Activated CD8-positive, alpha-beta memory T cell treated with anti-CD3 and anti-CD28 coated beads for 24 hours (primary cell): ENCODE measurements around the gene EYA4.

ENCODE experiments used
- DNase-seq: peaks from one replicate; pipeline ENCODE4 v3.0.0-alpha.2; 2020

Gene EYA4

GRCh38 chr6:133289733-133290306 is 48.7 kb downstream of the EYA4 start:
- DNase-seq: no peak

DNA sequence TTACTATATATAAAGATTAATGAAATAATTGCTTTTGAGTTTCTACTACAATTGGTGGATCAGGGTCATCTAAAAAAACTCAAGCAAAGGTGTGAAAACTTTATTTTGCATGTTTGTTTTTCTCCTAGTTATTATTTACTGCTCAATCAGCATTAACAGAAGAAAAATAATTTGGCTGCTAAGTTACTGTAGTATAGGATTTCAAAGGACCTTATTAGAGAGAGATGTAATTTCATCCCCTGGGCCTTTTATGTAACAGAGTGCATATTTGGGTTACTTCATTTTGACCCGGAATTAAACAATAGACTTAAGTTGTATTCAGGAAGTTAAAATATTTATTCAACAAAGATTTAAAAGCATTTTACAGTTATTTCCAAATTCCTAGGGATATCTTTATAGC is 49.8 kb downstream of the EYA4 start:
- DNase-seq: no peak

DNA sequence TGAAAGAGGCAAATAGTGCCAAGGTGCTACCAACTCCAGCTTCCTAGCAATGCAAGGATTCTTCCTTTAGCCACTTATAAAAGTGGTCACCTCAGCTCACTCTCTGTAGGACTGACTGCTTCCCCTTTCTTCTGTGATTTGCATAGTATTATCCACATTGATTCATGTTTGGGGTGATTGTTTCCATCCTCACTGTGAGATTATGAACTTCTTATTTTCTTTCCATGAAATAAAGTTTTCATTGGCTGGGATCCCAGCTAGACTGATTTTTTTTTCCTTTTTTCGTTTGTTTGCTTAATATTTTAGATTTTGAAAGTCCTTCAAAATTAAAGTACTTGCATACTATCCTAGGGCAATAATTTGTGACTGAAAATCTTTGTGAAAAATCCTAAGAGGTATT is 50.5 kb downstream of the EYA4 start:
- DNase-seq: no peak

GRCh38 chr6:133297657-133298056 is 56.5 kb downstream of the EYA4 start:
- DNase-seq: no peak

GRCh38 chr6:133298335-133298734 is 57.2 kb downstream of the EYA4 start:
- no peak for DNase-seq

DNA sequence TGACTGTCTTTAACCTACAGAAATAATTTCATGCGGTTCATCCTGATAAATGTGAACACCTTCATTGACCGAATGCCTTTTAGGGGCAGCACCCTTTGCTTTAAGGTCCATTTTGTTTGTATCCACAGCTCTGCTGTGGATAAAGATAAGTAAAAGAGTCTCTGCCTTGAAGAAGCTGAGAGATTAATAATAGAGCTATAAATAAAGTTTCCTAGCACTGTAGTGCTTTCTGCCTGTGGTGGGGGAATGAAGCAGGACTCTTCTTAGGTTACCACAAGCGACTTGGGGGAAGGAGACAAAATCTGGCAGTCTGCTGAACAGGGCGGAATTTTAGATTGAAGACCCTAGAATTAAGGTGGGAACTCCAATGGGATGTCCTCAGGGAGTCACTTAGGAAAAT is 57.6 kb downstream of the EYA4 start:
- no peak for DNase-seq

- DNase-seq: no peak
Measured at GRCh38 chr6:133300896-133301295, 59.7 kb downstream of the EYA4 start.

DNA sequence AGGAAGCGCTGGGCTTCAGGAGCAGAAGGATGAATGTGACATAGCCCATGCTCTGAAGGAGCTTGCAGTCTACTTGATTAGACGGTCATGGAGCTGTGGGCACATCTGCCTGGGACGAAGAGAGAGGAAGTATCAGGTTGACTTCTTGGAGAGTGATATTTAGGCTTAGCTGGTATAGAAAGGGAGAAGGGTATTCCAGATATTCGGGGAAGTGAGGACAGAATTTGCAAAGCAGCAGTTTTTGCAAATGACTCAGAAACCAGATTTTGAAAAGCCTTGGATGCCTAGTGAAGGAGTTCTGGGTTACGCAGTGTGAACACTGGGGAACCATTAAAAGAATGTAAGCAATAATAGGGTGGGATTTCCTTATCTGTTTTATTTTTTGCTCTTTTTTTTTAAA is 60.7 kb downstream of the EYA4 start:
- DNase-seq: no peak

DNA sequence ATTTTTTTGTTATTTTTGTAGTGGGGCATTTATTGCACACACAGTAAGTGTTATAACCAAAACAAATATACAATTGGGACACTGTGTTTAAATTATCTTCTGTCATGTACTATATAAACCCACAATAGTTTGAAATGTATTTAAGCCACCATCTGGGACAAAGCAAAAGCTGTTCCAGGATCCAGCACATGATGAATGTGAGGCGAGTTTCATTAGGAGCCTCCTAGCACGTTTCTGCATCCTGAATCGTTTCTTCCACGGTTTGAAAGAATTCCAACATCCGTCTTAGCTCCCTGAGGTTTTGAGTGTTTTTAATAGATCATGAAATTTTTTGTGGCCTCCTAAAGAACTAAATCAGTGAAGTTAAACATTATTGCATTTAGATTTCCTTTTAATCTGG is 65.8 kb downstream of the EYA4 start:
- DNase-seq: no peak

GRCh38 chr6:133309579-133309978 is 68.4 kb downstream of the EYA4 start:
- no peak for DNase-seq

GRCh38 chr6:133312006-133312405 is 70.8 kb downstream of the EYA4 start:
- DNase-seq: no peak

DNA sequence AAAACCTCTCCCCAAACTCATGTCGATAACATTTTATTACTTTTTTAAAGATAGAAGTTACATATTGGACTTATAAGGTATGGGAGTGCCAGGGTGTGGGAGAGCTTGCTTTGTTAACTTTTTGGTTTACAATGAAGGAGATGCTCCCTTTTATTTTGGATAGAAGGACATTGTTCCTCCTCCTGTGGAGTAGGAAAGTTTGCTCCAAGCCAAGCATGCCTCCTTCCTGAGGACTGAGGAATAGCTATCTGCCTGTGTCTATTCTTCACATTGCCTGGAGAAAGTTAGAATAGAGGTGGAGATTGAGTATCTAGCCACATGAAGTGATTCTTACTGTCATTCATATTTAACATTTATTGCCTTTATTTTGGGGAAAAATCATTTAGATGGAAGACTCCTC is 71.9 kb downstream of the EYA4 start:
- no peak for DNase-seq

GRCh38 chr6:133314947-133315346 is 73.8 kb downstream of the EYA4 start:
- DNase-seq: no peak

- DNase-seq: no peak
Measured at GRCh38 chr6:133315811-133316210, 74.7 kb downstream of the EYA4 start.

- no peak for DNase-seq
Measured at GRCh38 chr6:133317704-133318103, 76.5 kb downstream of the EYA4 start.

DNA sequence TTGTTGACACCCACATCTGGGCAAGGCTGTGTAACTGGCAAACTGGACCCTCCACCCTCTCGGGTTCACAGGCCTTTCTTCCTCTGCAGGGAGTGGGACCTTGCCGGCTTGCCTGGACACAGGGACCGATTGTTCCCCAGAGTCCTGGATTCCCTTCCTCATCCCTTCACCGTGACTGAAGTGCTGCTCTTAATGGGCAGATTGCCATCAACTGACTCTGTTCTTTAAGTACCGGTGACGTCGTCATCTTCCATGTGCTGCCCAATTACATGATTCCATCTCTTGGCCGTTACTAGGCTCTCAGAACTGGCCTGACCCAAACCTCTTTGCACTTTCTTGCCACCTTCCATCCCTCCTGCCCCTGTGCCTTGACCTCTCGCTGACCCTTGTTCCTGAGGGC is 85.4 kb downstream of the EYA4 start:
- DNase-seq: no peak

- DNase-seq: no peak
Measured at GRCh38 chr6:133333852-133334251, 92.7 kb downstream of the EYA4 start.

DNA sequence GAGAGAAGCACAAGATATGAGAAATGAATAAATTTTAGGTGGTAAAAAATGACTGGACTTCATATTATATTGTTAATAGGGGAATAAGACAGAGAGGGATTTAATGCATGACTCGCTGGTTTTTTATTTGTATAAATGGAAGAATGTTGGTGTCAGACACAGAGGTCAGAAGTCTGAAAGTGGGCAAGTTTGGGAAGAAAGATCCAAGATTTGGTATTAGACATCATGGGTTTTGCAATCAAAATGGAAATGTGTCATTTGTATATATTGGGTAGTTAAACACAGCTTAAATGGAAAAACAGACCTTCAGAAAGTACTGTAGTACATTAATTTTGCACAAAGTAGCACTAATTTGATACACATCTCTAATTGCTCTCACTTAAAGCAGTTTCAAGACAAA is 96.2 kb downstream of the EYA4 start:
- DNase-seq: no peak

- DNase-seq: no peak
Measured at GRCh38 chr6:133339543-133340384, 98.6 kb downstream of the EYA4 start.

DNA sequence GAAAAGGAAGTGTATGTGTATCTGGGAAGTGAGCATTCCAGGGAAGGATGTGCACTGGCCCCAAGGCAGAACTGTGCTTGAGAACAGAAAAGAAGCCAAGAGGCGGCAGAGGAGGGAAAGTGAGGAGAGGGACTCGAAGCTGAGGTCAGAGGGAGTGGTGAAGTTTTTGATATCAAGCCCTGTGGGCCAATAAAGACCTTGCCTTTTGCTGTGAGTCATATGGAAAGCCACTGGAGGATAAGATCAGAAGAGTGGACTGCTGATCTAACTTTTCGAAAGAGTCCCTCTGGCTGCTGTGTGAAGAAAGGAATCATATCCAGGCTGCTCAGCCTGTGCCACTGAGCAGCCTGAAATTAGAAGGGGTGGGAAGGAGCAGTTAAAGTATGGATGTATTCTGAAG is 99.4 kb downstream of the EYA4 start:
- no peak for DNase-seq

GRCh38 chr6:133341607-133342158 is 100.5 kb downstream of the EYA4 start:
- DNase-seq: no peak

- no peak for DNase-seq
Measured at GRCh38 chr6:133343220-133343619, 102.1 kb downstream of the EYA4 start.

DNA sequence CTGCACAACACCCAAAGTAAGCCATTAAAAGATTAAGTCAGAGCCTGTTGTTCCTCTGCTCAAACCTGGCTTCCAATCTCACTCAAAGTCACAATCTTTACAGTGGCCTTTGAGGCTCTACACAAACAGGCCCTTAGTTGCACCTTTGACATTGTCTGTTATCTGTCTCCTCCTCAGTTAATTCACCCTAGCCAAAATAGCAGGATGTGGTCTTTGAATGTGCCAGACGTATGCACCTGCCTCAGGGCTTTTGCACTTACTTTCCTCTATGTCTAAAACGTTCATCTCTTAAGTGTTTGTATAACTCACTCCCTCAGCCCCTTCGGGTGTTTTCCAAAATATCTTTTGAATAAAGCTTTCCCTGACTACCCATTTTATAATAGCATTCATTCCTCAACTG is 107.7 kb downstream of the EYA4 start:
- DNase-seq: no peak

DNA sequence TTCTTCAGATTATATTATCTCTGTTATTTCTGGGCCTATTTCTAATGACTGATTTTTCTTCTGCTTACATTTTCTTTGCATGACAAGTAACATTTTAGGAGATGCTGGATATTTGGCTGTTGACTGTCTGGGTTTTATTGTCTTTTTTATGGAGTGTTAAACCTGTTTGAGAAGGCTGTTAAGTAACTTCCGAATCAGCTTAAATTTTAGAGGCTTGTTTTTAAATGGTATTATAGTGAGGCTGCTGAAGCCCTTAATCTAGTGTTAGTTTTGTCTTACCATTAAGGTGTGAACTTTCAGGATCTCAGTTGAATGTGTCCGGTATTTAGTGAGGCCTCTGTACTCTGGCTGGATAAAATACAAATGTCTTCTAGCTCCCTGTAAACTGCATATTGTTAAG is 109.8 kb downstream of the EYA4 start:
- no peak for DNase-seq

DNA sequence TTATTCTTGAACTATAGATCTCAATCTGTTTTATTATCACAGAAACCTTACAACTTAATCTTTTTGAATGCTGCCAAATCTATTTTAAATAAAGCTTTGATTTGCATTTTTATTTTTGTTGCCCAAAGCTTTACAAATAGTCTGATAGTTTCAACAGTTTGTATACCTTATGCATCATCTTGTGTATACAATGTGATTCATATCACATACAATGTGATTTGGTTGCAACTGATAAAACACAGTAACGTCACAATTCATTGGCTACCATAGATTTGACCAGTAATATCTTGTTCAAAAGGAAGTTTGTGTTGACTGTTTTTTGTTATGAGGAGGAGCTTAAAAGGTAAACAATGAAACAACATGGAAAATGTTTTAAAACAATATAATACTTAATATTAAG is 110.9 kb downstream of the EYA4 start:
- DNase-seq: no peak
